ENCODE data around the gene DCAF15. TPM values are rescaled to one million over a fixed set of nuclear protein-coding genes. Genes with fewer than 3 reads are reported as not detected.

DCAF15 gene
- total RNA-seq, 1 donor from 2014 or later = 13.5 TPM

DNA sequence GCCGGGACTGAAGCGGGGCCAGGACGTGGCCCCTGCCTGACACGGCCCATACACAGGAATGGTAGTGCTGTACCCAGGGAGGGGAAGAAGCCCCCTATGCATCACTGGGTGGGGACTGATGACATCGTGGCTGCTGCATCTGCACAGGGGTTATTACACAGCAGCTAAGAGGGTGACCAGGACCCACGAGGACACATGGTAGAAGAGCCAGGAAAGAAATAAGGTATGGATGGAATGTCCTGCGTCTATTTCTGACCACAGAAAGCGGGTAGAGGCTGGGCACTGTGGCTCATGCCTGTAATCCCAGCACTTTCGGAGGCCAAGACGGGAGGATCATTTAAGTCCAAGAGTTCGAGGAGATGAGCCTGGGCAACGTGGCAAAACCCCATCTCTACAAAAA is 24.1 kb downstream of the DCAF15 start:
- no peak for DNase-seq

- no peak for DNase-seq
Measured at GRCh38 chr19:13977803-13978202, 25.5 kb downstream of the DCAF15 start.

GRCh38 chr19:13978351-13979243 is 26.3 kb downstream of the DCAF15 start:
- DNase-seq = peak; percentile 58

DNA sequence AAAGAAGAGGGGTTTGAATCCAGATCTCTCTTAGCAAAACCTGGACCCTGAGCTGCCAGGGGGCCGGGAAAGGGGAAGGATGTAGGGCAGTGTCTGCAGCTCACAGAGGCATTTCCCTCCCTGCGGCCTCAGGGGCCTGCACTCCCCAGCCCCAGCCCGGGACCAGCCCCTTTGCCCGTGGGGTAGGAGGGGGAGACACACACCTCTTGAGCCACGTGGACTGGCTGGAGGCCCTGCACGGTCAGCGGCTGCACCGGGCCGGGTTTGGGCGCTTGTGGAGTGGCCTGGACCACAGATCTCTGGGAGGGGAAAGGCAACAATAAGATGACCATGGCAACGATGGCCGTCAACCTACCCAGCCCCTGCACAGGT is 26.9 kb downstream of the DCAF15 start:
- peak; percentile 16 for DNase-seq

DNA sequence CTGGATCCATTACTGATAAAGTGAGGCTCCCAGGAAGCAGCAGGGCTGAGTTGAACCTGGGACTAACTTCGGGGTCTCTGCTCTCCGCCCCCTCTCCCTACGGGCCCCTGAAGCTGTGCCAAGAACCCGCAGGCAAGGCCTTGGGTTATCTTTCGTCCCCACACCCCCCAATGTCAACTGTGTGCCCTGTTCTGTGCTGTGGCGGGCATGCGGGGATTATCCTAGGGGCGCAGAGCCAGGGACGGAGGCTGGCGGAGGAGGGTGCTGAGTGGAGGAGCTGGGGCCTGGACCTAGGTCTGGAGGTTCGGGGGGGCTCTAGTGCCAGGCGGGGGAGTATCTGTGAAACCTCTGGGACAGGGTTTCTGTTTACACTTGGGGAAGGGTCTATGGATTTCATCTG is 27.4 kb downstream of the DCAF15 start:
- no peak for DNase-seq

GRCh38 chr19:13980340-13980739 is 28.0 kb downstream of the DCAF15 start:
- no peak for DNase-seq

DNA sequence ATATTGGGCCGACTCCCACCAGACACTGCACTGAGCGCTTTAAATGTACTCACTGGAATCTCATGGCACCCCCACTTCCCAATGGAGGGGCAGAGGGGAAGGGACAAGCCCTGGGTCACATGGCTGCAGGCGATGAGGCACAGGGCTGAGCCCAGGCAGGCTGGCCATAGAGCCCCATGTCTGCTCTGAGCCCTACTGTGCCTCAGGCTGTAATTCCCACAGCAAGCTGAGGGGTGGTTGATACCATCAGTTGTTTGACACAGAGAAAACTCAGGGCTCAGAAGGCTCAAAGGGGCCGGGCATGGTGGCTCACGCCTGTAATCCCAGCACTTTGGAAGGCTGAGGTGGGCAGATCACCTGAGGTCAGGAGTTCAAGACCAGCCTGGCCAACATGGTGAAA is 28.7 kb downstream of the DCAF15 start:
- no peak for DNase-seq

DNA sequence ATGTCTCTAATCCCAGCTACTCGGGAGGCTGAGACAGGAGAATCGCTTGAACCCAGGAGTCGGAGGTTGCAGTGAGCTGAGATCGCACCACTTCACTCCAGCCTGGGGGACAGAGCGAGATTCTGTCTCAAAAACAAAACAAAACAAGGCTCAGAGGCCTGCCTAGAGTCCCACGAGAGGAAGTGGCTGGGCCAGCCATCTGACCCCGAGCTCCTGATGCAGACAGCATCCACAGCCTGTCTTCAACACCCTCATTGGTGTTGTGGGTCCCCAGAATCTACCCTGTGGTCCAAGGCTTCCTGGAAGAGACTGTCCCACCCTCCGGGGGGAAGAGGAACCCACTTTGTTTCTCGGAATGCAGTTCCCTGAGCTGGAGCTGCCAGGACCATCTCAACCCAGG is 29.2 kb downstream of the DCAF15 start:
- DNase-seq = no peak

DNA sequence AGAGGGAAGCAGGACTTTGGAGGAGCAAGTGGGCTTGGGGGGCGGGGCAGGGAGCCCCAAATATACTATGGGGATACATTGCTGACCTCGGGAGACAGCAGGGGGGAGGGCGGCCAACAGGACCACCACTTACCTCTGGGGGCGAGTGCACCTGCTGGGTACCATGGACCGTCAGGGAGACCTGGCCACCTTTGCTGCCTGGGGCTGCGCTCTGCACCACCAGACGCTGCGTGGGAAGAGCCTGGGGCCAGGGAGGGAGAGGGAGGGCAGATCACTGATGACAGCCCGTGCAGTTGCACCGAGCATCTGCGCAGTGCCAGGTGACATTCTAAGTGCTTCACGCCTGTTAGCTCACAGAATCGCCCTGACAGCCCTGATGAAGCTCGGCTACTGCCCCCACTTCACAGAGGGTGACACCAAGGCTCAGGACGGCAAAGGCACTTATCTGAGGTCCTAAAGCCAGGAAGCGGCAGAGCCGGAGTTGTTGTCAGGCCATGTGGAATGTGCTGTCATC is 29.7 kb downstream of the DCAF15 start:
- no peak for DNase-seq

DNA sequence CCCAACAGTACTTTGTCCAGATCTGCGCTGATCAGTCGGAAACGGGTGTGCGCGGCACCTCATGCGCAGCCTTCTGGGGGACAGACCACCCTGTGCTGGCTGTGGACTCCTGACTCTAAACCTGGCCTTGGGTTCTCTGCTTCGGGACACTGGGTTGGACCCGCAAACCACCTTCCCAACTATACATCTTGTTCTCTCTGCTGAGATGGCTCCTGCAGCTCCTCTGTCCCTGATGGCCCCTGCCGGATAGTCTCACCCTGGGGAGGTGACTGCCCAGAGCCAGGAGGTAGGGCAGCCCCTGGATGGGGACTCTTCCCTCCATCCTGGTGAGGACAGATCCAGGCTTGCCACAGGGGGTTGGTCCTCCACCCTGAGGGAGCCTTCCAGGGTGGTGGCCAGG is 30.5 kb downstream of the DCAF15 start:
- no peak for DNase-seq

DNA sequence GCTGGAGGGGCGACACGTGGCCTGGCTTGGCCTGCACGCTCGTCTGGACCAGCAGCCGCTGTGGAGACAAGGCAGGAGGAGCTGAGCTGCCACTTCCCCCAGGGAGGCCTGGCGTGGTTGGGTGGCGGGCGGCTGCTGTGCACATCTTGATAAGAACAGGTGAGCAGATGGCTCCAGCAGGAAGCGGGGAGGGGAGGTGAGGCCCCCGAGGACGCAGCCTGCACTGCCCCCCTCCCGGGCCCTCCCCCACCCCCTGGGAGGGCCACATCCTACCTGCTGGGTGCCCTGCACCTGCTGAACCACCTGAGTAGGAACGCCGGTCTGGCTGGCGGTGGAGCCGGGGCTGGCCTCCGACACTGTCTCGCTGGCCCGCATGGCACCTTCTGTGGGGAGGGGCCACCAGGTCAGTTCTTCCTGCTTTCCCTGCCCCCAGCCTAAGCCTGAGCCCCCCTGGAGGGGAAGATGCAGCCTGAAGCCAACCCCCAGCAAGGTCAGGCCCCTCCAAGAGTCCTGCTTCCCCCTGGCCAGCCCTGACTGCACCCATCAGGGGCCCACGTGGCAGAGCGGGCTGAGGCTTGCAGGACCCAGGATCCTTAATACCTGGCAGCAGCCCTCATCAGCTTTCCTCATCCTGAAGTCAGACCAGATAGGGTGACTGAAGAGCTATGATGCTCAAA is 31.0 kb downstream of the DCAF15 start:
- DNase-seq = no peak

DNA sequence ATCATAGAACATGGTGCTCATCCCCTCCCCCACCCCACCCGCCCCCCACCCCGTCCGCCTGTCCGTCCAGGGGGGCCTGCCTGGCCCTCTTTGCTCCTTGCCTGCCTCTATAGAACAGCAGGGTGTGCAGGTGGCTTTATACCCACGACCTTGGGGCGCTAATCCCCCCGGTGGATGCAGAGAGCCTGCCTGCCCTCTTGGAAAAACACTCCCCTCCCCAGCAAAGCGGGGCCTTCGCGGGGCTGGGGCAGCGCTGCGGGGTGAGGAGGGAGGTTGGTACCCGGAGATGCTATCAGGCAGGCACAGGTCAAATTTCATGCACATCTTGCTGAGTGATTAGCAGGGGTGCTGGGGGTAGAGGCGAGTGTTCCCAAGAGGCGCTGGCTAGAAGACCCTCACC is 31.9 kb downstream of the DCAF15 start:
- DNase-seq = no peak

GRCh38 chr19:13984875-13985741 is 32.8 kb downstream of the DCAF15 start:
- DNase-seq = no peak

DNA sequence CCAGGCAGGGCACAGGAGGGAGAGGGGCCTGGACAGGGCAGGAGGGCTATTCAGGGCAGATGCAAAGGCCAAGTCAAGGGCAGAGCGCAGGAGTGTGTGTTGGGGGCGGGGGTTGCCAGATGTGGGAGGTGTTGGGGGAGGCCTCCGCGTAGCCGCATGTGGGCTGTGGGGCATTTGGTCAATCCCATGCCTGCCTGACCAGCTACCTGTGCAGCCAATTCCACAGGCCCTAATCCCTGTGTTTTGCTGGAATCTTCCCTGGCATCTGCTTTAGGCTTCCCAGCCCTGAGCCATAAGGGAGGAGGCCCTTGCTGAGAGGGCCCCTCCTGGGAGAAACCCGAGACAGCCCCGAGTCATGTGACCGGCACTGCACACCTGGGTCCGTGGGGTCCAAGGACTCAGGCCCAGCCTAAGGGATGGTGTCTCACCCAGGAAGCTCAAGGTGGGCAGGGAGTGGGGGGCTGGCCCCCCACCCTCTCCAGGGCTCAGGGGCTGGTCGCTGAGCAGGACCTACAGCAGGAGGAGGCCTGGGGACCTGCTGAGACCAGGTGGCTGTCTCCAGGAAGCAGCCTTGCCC is 33.5 kb downstream of the DCAF15 start:
- DNase-seq = no peak

DNA sequence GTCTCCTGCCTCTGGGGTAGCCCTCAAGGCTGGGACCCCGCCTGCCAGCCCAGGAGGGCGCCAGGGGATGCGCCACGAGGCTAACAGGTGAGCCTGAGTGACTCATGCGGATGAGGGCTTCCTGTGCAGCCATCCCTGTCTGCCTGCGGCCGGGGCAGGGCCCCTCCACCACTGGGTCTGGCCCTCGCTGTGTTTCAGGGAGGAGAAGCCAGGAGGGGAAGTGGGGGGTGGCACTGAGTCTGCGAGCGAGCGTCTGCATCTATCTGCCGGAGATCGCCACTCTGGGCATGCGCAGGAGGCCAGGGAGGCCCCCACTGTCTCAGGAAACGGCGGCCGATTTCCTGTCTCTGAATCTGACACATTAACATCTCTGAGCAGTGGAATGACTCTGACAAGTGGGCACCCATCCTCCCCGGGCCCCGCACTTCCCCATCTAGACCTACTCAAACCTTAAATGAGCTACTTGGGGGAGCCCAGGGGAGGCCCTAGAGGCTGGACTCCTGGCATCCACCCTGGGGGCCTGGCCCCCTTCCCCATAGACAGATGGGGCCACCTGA is 34.1 kb downstream of the DCAF15 start:
- DNase-seq = peak; percentile 73

GRCh38 chr19:13987101-13987890 is 35.0 kb downstream of the DCAF15 start:
- DNase-seq = no peak

- DNase-seq = no peak
Measured at GRCh38 chr19:13989487-13989886, 37.2 kb downstream of the DCAF15 start.

DNA sequence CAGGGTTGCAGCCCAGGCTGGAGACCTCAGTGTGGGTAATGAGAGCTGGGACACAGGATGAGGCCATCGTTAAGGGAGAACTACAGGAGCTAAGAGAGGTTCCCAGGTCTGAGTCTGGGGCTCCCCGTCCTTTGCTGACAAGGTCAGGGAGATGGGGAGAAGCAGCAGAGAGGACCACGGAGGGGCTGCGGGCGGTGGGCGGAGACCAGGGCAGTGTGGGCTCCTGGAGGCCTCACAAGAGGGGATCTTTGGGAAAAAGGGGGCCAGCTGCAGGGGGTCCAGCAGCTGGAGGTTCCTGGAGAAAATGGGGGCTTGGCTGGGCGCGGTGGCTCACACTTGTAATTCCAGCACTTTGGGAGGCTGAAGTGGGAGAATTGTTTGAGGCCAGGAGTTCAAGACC is 37.8 kb downstream of the DCAF15 start:
- no peak for DNase-seq

GRCh38 chr19:13992025-13992424 is 39.7 kb downstream of the DCAF15 start:
- no peak for DNase-seq

DNA sequence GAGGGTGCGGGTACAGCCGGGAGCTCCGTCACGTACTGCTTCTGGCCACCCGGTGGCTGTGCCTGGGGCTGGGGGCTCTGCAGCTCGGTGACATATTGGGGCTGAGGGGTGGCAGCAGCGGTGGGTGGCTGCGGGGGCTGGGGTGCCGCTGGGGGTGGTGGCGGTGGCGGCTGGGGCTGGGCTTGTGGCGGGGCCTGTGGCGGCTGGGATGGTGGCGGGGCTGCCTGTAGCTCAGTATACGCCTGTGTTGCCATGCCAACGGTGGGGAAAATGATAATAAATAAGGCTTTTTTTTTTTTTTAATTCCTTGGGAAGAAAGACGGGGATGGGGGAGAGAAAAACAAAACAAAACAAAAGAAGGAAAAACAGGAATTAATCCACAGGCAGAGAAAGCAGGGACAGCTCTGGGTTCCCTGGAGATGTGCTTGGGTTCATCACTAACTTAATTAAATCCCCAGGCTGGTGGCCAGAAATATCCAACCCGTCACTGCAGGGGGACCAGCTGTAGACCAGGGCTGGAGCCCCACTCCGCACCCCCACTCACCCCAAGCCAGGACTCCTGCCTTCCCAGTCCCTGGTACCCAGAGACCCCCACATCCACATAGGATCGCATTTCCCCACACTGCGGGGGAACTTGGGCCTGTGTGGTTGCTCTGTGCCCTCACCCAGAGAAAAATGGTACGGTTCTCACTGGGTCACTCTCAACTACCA is 41.4 kb downstream of the DCAF15 start:
- no peak for DNase-seq

All from skin of body (tissue), 2 donors.